NCI-H128 (cell line): ENCODE results near the gene TPRG1L.

ENCODE experiments used
- DNase-seq: peaks from one replicate; lab custom pipeline; 2025; ENCODE audit not compliant: unreplicated experiment; lab: John Stamatoyannopoulos, UW

TPRG1L gene

GRCh38 chr1:3627515-3628253, 2.9 kb downstream of the TPRG1L start:
- DNase-seq: no peak

- DNase-seq: no peak
Observed at GRCh38 chr1:3628445-3628844, 3.6 kb downstream of the TPRG1L start.

DNA sequence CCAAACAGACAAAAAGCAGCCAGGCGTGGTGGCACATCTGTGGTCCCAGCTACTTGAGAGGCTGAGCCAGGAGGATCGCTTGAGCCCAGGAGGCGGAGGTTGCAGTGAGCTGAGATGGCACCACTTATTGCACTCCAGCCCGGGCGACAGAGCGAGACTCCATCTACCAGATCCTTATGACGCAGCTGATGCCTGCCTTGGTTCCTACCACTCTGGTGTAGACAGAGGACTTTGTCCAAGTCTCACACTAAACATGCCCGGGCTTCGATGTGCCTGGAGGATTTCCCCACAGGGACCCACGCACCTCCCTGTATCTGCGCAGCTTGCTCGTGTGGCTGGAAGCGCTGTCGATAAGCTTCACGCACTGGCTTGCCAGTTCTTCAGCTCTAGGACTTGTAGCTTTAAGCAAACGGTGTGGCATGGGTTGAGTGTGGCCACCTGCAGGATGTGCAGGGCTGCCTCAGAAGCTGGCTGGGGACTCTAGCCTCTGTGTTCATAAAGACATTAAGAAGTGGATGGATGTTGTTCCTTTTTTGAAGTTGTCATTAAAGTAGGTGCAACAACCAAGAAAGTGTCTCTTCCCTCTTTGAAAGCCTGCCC, 4.8 kb downstream of the TPRG1L start:
- DNase-seq: no peak

GRCh38 chr1:3630161-3630611, 5.4 kb downstream of the TPRG1L start:
- DNase-seq: no peak

DNA sequence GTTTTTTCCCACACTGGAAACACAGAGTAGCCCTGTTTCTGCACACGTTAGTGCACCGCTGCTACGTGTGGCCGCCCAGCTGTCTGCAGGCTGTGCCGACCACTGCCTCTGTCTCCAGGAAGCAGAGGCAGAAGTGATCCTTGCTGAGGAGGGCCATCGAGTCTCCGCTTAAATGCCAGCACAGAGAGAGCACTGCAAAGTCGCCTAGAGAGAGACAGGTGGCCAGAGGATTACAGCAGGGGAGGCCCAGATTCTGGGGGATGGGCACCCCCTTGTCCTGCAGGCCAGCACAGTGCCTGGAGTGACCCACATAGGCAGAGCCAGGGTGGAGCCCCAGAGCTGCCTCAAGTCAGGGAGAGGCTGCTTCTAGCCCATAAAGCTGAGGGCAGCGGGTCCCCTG, 6.1 kb downstream of the TPRG1L start:
- no peak for DNase-seq

DNA sequence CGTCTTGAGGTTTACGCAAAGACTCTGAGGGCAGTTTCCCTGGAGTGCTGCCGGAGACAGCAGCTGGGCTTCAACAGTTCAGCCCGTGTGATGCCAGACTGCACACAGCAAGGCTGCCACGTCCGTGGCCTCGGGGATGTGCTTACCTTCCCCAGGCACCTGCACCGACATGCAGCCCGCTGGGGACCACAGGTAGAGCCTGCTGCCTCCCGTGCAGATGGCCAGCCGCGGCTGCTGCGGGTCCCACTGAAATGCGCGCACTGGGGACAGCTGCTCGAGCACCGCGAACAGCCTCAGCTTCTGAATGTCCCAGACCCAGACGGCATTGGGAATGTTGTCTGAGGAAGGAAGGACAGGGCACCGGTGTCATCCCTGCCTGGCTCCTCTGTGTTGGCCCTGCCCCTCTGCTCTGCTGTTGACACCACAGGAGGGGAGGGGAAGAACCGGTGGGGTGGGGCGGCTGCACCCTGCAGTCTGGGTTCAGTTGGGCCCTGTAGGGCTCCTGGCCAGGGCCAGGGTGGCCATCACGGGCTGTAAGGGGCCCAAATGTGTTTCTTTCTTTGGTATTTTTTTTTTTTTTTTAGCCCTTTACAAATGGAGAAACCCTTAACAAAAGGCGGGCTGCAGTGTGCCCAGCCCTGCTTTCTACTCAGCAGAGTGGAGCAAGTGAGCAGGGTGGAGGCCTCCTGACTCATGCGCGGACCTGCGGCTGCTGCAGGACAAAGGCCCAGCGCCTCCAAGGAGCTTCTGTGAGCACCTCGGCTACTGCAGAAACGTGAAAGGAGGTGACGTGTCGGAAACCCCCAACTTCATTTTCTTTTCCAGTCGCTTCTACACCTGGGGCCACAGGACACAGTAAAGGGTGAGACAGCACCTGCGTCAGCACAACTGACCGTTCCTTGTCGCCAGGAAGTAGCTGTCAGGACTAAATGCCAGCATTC, 6.8 kb downstream of the TPRG1L start:
- no peak for DNase-seq

GRCh38 chr1:3632298-3632697, 7.5 kb downstream of the TPRG1L start:
- no peak for DNase-seq

DNA sequence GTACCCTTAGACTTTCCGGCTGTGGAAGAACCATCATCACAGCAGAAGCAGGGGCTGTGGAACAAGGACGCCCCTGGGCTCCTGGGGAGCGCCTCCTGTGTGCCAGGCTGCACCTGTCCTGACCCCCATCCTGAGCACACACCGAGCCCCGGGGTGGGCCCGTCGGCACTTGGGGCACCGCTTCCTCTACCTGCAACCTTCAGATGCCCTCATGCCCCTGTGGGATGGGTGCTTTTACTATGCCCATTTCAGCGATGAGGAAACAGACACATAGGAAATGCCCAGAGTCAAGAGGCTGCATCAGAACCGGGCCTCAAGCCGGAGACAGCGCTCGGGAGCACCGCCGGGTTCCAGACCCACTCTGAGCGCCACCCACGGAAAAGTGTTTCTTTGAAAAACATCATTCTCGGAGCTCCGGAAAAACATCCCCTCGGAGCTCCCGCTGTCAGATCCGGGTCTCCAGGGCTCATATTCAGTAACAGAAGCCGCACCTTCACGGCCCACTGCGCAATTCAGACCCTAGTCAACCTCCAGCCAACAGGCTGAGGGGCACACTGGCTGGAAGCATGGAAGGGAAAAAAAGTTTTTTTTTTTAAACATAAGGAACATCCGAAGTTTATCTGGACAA, 8.0 kb downstream of the TPRG1L start:
- no peak for DNase-seq

GRCh38 chr1:3633344-3634058, 8.7 kb downstream of the TPRG1L start:
- no peak for DNase-seq

- DNase-seq: no peak
Observed at GRCh38 chr1:3634059-3634800, 9.4 kb downstream of the TPRG1L start.

GRCh38 chr1:3636080-3636479, 11.3 kb downstream of the TPRG1L start:
- DNase-seq: no peak

DNA sequence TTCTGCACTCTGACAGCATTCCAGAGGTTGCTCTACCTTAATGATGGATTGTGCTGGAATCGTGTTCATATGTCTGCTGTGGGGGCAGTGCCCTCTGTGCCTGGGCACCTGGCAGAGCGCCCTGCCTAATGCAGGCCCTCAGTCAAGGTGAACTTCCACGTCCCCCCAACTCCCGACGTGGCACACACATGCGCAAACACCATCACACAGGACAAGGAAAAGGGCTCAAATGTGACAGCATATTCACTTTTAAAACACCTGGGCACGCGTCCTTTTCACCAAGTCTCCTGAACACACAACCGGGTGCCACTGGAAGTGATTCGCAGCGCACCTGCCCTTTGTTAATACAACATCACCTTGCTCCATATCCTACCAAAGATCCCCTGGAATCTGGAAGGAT, 11.7 kb downstream of the TPRG1L start:
- no peak for DNase-seq

- no peak for DNase-seq
Observed at GRCh38 chr1:3638027-3638426, 13.2 kb downstream of the TPRG1L start.

GRCh38 chr1:3638676-3639075, 13.9 kb downstream of the TPRG1L start:
- DNase-seq: no peak

DNA sequence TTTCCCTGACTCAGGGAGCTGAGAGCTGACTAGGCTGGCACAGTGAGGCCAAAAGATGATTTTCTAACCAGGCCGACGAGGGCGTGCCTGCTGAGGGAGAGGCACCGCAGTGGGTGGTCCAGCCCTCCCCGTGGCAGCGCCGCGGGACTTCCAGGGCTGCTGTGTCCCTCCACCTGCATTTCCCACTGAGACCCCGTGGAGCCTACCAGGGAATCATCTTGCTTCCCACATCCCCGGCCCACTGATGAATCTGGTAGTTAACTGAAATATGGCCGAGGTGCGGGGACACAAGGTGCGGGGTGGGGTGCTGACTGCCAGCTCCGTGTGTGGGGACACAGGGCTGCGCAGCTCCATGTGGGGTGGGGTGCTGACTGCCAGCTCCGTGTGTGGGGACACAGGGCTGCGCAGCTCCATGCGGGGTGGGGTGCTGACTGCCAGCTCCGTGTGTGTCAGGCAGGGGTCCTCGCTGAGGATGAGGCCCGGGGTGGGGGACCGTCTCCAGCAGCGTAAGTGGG, 14.6 kb downstream of the TPRG1L start:
- DNase-seq: no peak

GRCh38 chr1:3640121-3640837, 15.5 kb downstream of the TPRG1L start:
- no peak for DNase-seq

DNA sequence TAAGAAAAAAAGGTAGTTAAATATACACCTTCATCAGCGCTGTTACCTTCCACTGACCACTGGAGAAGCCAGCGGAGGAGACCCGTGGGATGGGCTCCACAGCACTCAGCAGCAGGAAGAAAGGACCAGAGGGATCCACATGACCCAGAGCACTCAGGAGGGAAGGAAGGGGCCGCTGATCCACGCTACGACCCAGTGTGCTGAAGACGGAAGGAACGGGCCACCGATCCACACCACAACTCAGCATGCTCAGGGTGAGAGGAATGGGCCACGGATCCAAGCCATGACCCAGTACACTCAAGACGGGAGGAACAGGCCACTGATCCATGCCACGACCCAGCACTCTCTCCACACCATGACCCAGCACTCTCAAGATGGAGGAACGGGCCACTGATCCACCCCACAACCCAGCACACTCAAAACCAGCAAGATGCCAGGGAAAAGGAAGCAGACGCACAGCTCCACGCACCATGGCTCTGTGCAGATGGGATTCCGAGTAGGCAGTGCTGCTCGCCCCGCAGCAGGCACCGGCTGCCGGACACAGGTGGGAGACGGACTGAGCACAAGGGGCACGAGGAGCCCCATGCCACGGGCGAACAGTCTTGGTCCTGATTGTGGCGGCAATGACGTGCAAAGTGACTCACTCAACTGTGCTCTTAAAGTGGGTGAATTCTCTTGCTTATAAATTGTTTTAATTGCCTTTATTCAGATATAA, 16.4 kb downstream of the TPRG1L start:
- DNase-seq: no peak

DNA sequence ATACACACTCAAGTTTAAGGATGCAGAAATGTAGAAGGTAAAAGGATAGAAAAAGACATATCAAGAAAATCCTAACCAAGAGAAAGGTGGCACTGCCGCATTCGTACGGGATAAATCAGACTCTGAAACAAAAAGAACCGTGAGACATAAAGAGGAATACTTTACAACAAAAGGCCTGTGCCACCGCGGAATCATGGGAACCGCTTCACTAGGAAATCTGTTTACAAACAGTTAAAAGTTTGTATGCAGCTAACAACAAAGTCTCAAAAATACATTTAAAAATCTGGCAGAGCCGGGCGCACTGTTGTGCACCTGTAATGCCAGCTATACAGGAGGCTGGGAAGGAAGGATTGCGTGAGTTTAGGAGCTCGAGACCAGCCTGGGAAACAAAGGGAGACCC, 17.0 kb downstream of the TPRG1L start:
- DNase-seq: no peak
